ENCODE data around the gene PRLR.

- TF ChIP-seq CTCF (IDR thresholded peaks at IDR 0.05; ENCODE audit: poor library complexity): no peak
- TF ChIP-seq EZH2 (IDR thresholded peaks at IDR 0.05; ENCODE audit: borderline replicate concordance): no peak
- no peak for TF ChIP-seq EZH2phosphoT487 (IDR thresholded peaks at IDR 0.05; ENCODE audit: low read depth, severe bottlenecking, unreplicated experiment)
Observed at GRCh38 chr5:35045280-35045679, 185.0 kb downstream of the PRLR start.

Measured in hepatocyte (in vitro differentiated cells).